ENCODE results near the gene TPST2.

DNA sequence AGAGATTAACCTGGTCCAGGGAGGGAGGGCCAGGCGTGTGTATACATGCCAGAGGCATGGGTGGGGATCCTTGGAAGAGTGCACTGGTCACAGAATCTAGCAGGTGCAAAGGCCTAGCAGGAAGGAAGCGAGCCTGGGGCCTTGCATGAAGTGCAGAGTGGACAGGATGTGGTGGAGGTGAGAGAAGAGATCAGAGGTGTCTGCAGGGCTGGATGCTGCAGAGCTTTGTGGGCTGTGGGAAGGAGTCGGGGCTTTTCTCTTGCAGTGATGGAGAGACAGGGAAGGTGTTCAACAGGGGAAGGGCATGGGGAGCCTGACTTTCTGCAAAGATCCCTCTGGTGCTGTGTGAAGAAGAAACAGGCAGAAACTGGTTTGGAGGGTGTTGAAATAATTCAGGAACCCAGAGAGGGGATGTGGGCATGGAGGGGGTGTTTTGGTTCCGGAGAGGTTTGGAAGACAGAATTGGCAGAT, 2.5 kb upstream of the TPST2 start:
- TF ChIP-seq POLR2AphosphoS5 (IDR thresholded peaks at IDR 0.05) (no peak), POLR2A (IDR thresholded peaks at IDR 0.05; ENCODE audit: low read depth) (no peak)
- TF ChIP-seq, protein P1, sequence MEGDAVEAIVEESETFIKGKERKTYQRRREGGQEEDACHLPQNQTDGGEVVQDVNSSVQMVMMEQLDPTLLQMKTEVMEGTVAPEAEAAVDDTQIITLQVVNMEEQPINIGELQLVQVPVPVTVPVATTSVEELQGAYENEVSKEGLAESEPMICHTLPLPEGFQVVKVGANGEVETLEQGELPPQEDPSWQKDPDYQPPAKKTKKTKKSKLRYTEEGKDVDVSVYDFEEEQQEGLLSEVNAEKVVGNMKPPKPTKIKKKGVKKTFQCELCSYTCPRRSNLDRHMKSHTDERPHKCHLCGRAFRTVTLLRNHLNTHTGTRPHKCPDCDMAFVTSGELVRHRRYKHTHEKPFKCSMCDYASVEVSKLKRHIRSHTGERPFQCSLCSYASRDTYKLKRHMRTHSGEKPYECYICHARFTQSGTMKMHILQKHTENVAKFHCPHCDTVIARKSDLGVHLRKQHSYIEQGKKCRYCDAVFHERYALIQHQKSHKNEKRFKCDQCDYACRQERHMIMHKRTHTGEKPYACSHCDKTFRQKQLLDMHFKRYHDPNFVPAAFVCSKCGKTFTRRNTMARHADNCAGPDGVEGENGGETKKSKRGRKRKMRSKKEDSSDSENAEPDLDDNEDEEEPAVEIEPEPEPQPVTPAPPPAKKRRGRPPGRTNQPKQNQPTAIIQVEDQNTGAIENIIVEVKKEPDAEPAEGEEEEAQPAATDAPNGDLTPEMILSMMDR (IDR thresholded peaks at IDR 0.05), result no peak
